HepG2 (cell line): Measurements from ENCODE around the gene FCN3. TPM values are rescaled to one million over a fixed set of nuclear protein-coding genes. Genes with fewer than 3 reads are reported as not detected.

ENCODE experiments used
- ATAC-seq: fragments of 200-7000 bp; cut with Tn5 transposase; 3 replicates; pipeline ENCODE4 v1.9.1; 2020; ENCODE audit warnings: mild to moderate bottlenecking, moderate library complexity
- BruUV-seq: library from RNA; stranded (reverse); fragments of 400-500 nt; replicated peaks from 2 replicates; lab custom pipeline; 2021; lab: Mats Ljungman, UMichigan
- CTCF ChIA-PET: fragments of 300-600 bp; formaldehyde crosslinking; extraction: SDS; loops from one replicate; lab custom pipeline; 2021; ENCODE audit warnings: low total read pairs, inconsistent platforms, low intra/inter-chr PET ratio; lab: Yijun Ruan, JAX
- POLR2A ChIA-PET: fragments of 350-600 bp; sonication (Branson Sonifier 250); formaldehyde crosslinking; loops from one replicate; lab custom pipeline; 2020; ENCODE audit warnings: antibody characterized with exemption, inconsistent platforms; lab: Yijun Ruan, JAX
- DNase-seq: peaks from one replicate; pipeline ENCODE4 v3.0.0-alpha.2; 2015; ENCODE audit warnings: low spot score
- FAIRE-seq: peaks from 3 replicates; lab custom pipeline; 2011; peaks lifted over from hg19 to GRCh38; lab: Jason Lieb, UNC
- H2AFZ ChIP-seq: one replicate; pipeline ENCODE4 v1.6.1; 2011; ENCODE audit warnings: low read length, inconsistent platforms
- H3K27ac ChIP-seq: fragments of 300-600 bp; 3 replicates; pipeline ENCODE4 v1.8.0; 2011; ENCODE audit warnings: mixed run types, mild to moderate bottlenecking, mixed read lengths, low read length, inconsistent platforms; ENCODE audit not compliant: insufficient read depth; ENCODE audit errors: extremely low read length
- H3K27me3 ChIP-seq, 2 experiments: fragments of 200-600 bp in 1 of 2; 2 replicates in 1 of 2; 3 replicates in 1 of 2; pipeline versions ENCODE4 v1.6.0 to v1.8.0; 2011; ENCODE audit warnings: low read length in 2 of 2, mild to moderate bottlenecking in 2 of 2, moderate library complexity in 2 of 2, inconsistent platforms in 1 of 2; ENCODE audit not compliant: insufficient read depth in 2 of 2, control insufficient read depth in 1 of 2
- H3K36me3 ChIP-seq, 2 experiments: fragments of 200-600 bp in 1 of 2; replicated peaks in 1 of 2; 2 replicates in 1 of 2; 3 replicates in 1 of 2; pipeline versions ENCODE4 v1.5.1 to v1.8.0; 2011; ENCODE audit warnings: low read length in 2 of 2, inconsistent platforms in 1 of 2; ENCODE audit not compliant: insufficient read depth in 2 of 2, control insufficient read depth in 1 of 2
- H3K4me1 ChIP-seq: 2 replicates; pipeline ENCODE4 v1.5.1; 2012; ENCODE audit warnings: low read length, inconsistent platforms; ENCODE audit not compliant: insufficient read depth
- H3K4me2 ChIP-seq: 2 replicates; pipeline ENCODE4 v1.6.0; 2011; ENCODE audit warnings: low read depth, low read length, inconsistent platforms
- H3K4me3 ChIP-seq, 3 experiments: fragments of 200-600 bp in 1 of 3; sonication (generic), shearing (Covaris generic) in 1 of 3; replicated peaks in 1 of 3; 2 replicates each; pipeline ENCODE4 v1.5.1; 2011 to 2016; ENCODE audit warnings: low read length in 3 of 3, inconsistent platforms in 2 of 3, low read depth in 2 of 3, mild to moderate bottlenecking in 2 of 3, control low read depth in 1 of 3, mixed read lengths in 1 of 3; ENCODE audit not compliant: insufficient read depth in 1 of 3
- H3K79me2 ChIP-seq: one replicate; pipeline ENCODE4 v1.6.1; 2011; ENCODE audit warnings: low read length, inconsistent platforms; ENCODE audit not compliant: insufficient read depth
- H3K9ac ChIP-seq: 2 replicates; pipeline ENCODE4 v1.6.0; 2011; ENCODE audit warnings: mild to moderate bottlenecking, low read depth, low read length, inconsistent platforms; ENCODE audit not compliant: insufficient read depth
- H3K9me3 ChIP-seq: 2 replicates; pipeline ENCODE4 v1.5.1; 2012; ENCODE audit warnings: mild to moderate bottlenecking, low read length
- H4K20me1 ChIP-seq: 2 replicates; pipeline ENCODE4 v1.6.0; 2011; ENCODE audit warnings: inconsistent platforms, mild to moderate bottlenecking, low read length, moderate library complexity; ENCODE audit not compliant: insufficient read depth
- AGO2 ChIP-seq: fragments of 200-400 bp; formaldehyde crosslinking; optimal IDR thresholded peaks from 2 replicates; pipeline ENCODE3; 2017; ENCODE audit warnings: mild to moderate bottlenecking, low read depth, low read length, moderate library complexity
- ARID3A ChIP-seq: IDR thresholded peaks from 2 replicates; pipeline ENCODE4 v1.6.1; 2012; ENCODE audit warnings: low read depth, low read length, improper control_type of control experiment
- ASH2L ChIP-seq: fragments of 300-600, 200-600 bp; sonication (generic); IDR thresholded peaks from 2 replicates; pipeline ENCODE4 v1.7.0; 2017; ENCODE audit warnings: low read depth, mild to moderate bottlenecking, moderate library complexity, mixed read lengths, low read length; ENCODE audit not compliant: insufficient read length
- FOXA1 ChIP-seq, 2 experiments: fragments of 450-650 bp in 1 of 2; sonication (generic) in 1 of 2; formaldehyde crosslinking in 1 of 2; IDR thresholded peaks; 2 replicates each; pipeline versions ENCODE4 v1.4.0 to v1.6.1; 2016 to 2020; ENCODE audit warnings: missing genetic modification reagents in 1 of 2
- PCBP1 ChIP-seq: fragments of 200-400 bp; formaldehyde crosslinking; IDR thresholded peaks from 2 replicates; pipeline ENCODE4 v1.6.1; 2017; ENCODE audit warnings: mild to moderate bottlenecking, low read depth, low read length, borderline replicate concordance
- SMAD3 ChIP-seq: sonication (generic); formaldehyde crosslinking; IDR thresholded peaks from 2 replicates; pipeline ENCODE4 v1.4.0; 2020; ENCODE audit warnings: missing genetic modification reagents
- SMC3 ChIP-seq: IDR thresholded peaks from 2 replicates; pipeline ENCODE4 v1.6.1; 2011; ENCODE audit warnings: low read length, improper control_type of control experiment
- SOX6 ChIP-seq, 2 experiments: fragments of 450-650 bp in 1 of 2; sonication (generic) in 1 of 2; formaldehyde crosslinking in 1 of 2; IDR thresholded peaks; 2 replicates each; pipeline versions ENCODE4 v1.4.0 to v1.6.1; 2017 to 2020; ENCODE audit warnings: antibody characterized with exemption in 1 of 2, mild to moderate bottlenecking in 1 of 2, missing genetic modification reagents in 1 of 2
- TGIF2 ChIP-seq: IDR thresholded peaks from 2 replicates; pipeline ENCODE4 v1.6.1; 2016; ENCODE audit warnings: control low read depth, missing compliant biosample characterization
- ZFYVE20 ChIP-seq: sonication (generic); formaldehyde crosslinking; IDR thresholded peaks from 2 replicates; pipeline ENCODE4 v1.8.0; 2023; ENCODE audit warnings: low read depth, mild to moderate bottlenecking, moderate library complexity, missing genetic modification reagents, borderline replicate concordance
- ZHX1 ChIP-seq: sonication (generic); formaldehyde crosslinking; IDR thresholded peaks from 2 replicates; pipeline ENCODE4 v1.8.1; 2022; ENCODE audit warnings: low read depth, mild to moderate bottlenecking, missing genetic modification reagents
- ZNF24 ChIP-seq: fragments of 450-650 bp; IDR thresholded peaks from 2 replicates; pipeline ENCODE4 v1.6.1; 2017; ENCODE audit warnings: antibody characterized with exemption, mild to moderate bottlenecking
- ZNF510 ChIP-seq: sonication (generic); formaldehyde crosslinking; IDR thresholded peaks from 2 replicates; pipeline ENCODE4 v1.4.0; 2020; ENCODE audit warnings: low read depth, mild to moderate bottlenecking, missing genetic modification reagents
- ZNF816 ChIP-seq: sonication (generic); formaldehyde crosslinking; IDR thresholded peaks from 2 replicates; pipeline ENCODE4 v1.8.0; 2022; ENCODE audit warnings: missing genetic modification reagents, mild to moderate bottlenecking, borderline replicate concordance
- WGBS: methylation state at CpG from one replicate; pipeline ENCODE4 v1.1.6; 2017; ENCODE audit warnings: low lambda C conversion rate; 5-methylcytosine and 5-hydroxymethylcytosine counted together
- in situ Hi-C: cut with HindIII; loops from 2 replicates; pipeline ENCODE4 v1.10.0; 2017; ENCODE audit warnings: low pct_unique_long_range_greater_than_20kb; ENCODE audit not compliant: extremely low pct_ligation_motif_present
- intact Hi-C: fragments of 100-400 bp; cut with micrococcal nuclease; formaldehyde crosslinking; loops from one replicate; pipeline ENCODE4 v1.10.0; 2022; ENCODE audit not compliant: unreplicated experiment
- polyA plus RNA-seq, 8 experiments: library from polyadenylated mRNA; depleted of rRNA in 3 of 8; stranded (reverse) in 7 of 8; unstranded in 1 of 8; fragments of >200 nt; fragmentation: Illumina TruSeq in 4 of 8; extraction: Trizol in 4 of 8; gene quantifications; 2 replicates each; pipeline versions ENCODE4 v1.2.1 to v1.2.3, GENCODE V29; 2011 to 2016; ENCODE audit warnings: low read depth in 4 of 8, missing spikeins in 1 of 8, mixed read lengths in 1 of 8; ENCODE audit not compliant: insufficient read depth in 1 of 8
- total RNA-seq, 5 experiments: library from RNA; depleted of rRNA; stranded (reverse); fragments of >200 nt; fragmentation: Illumina TruSeq; extraction: Trizol; gene quantifications; 2 replicates each; pipeline ENCODE4 v1.2.3, GENCODE V29; 2016; ENCODE audit warnings: low read depth in 1 of 5

The FCN3 gene
- total and polyA plus RNA-seq, 2 of the 13 experiments (the other 11 are each of a cell fraction or from before 2014, with no cell fraction given) = not detected

GRCh38 chr1:27414091-27414490 lies 39.5 kb upstream of the FCN3 start:
- H3K9ac ChIP-seq = no peak overlapping the region
- H3K27me3 ChIP-seq = no peaks in the 10 kb centered on the region
- DNase-seq (no peak), ATAC-seq (no peak), FAIRE-seq (no peak)
- no peak overlapping the region for H3K4me2 ChIP-seq
- CTCF ChIA-PET = no interaction called here
- H3K27ac ChIP-seq = no peak overlapping the region
- BruUV-seq = no TSS peak
- TF ChIP-seq AGO2 (no peak), TGIF2 (CRISPR knock-in tag) (no peak), ZHX1 (no peak)
- 100% methylated on average over 1 of the region's 1 CpG for WGBS
- intact Hi-C loops (no loop called here), in situ Hi-C loops (no loop called here)
- no peak overlapping the region for H3K4me3 ChIP-seq
- POLR2A ChIA-PET = no interaction called here
- no peak overlapping the region for H2AFZ ChIP-seq
- H3K9me3 ChIP-seq = no peaks in the 10 kb centered on the region
- peaks cover 34 to 90% of the 10 kb centered on the region in 2 experiments for H3K36me3 ChIP-seq
- H3K4me1 ChIP-seq = no peaks in the 10 kb centered on the region
- H4K20me1 ChIP-seq = no peaks in the 10 kb centered on the region
- no peaks in the 10 kb centered on the region for H3K79me2 ChIP-seq

- Histone ChIP-seq H3K36me3 (peaks cover 38 to 89% of the 10 kb centered on the region in 2 experiments), H3K79me2 (no peaks in the 10 kb centered on the region), H3K27me3 (no peaks in the 10 kb centered on the region), H3K9me3 (no peaks in the 10 kb centered on the region), H2AFZ (no peak overlapping the region), H4K20me1 (no peaks in the 10 kb centered on the region), H3K4me3 (no peak overlapping the region), H3K4me2 (no peak overlapping the region), H3K9ac (no peak overlapping the region), H3K4me1 (no peaks in the 10 kb centered on the region), H3K27ac (no peak overlapping the region)
- FAIRE-seq (no peak), DNase-seq (no peak), ATAC-seq (no peak)
- ChIA-PET POLR2A (no interaction called here), CTCF (no interaction called here)
- intact Hi-C loops (no loop called here), in situ Hi-C loops (no loop called here)
- 96% methylated on average over 4 of the region's 4 CpGs for whole genome bisulfite sequencing
- no peak for TF ChIP-seq ZNF24
- TF ChIP-seq SOX6 (IDR thresholded peaks at IDR 0.05) = no peak
- no peak for TF ChIP-seq SOX6 (CRISPR knock-in tag; IDR thresholded peaks at IDR 0.05)
- no peak for TF ChIP-seq ZNF816 (CRISPR knock-in tag)
- TF ChIP-seq ASH2L = no peak
- TF ChIP-seq SMC3 = no peak
- no peak for TF ChIP-seq ZFYVE20 (CRISPR knock-in tag)
- TF ChIP-seq ZNF510 (CRISPR knock-in tag) = no peak
- no peak for TF ChIP-seq FOXA1 (IDR thresholded peaks at IDR 0.05)
- no peak for TF ChIP-seq FOXA1 (CRISPR knock-in tag; IDR thresholded peaks at IDR 0.05)
- TF ChIP-seq PCBP1 = no peak
- TF ChIP-seq SMAD3 (CRISPR knock-in tag) = no peak
- TF ChIP-seq ARID3A = no peak
- no TSS peak for BruUV-seq
Observed at GRCh38 chr1:27413004-27413403, 38.4 kb upstream of the FCN3 start.
